HepG2 (cell line): ENCODE results near the gene IRF2. TPM values are rescaled to one million over a fixed set of nuclear protein-coding genes. Genes with fewer than 3 reads are reported as not detected.

ENCODE experiments used
- ATAC-seq: fragments of 200-7000 bp; cut with Tn5 transposase; 3 replicates; pipeline ENCODE4 v1.9.1; 2020; ENCODE audit warnings: mild to moderate bottlenecking, moderate library complexity
- BruUV-seq: library from RNA; stranded (reverse); fragments of 400-500 nt; replicated peaks from 2 replicates; lab custom pipeline; 2021; lab: Mats Ljungman, UMichigan
- CTCF ChIA-PET: fragments of 300-600 bp; formaldehyde crosslinking; extraction: SDS; loops from one replicate; lab custom pipeline; 2021; ENCODE audit warnings: low total read pairs, inconsistent platforms, low intra/inter-chr PET ratio; lab: Yijun Ruan, JAX
- POLR2A ChIA-PET: fragments of 350-600 bp; sonication (Branson Sonifier 250); formaldehyde crosslinking; loops from one replicate; lab custom pipeline; 2020; ENCODE audit warnings: antibody characterized with exemption, inconsistent platforms; lab: Yijun Ruan, JAX
- DNase-seq: peaks from one replicate; pipeline ENCODE4 v3.0.0-alpha.2; 2015; ENCODE audit warnings: low spot score
- FAIRE-seq: peaks from 3 replicates; lab custom pipeline; 2011; peaks lifted over from hg19 to GRCh38; lab: Jason Lieb, UNC
- H2AFZ ChIP-seq: one replicate; pipeline ENCODE4 v1.6.1; 2011; ENCODE audit warnings: low read length, inconsistent platforms
- H3K27ac ChIP-seq: fragments of 300-600 bp; 3 replicates; pipeline ENCODE4 v1.8.0; 2011; ENCODE audit warnings: mixed run types, mild to moderate bottlenecking, mixed read lengths, low read length, inconsistent platforms; ENCODE audit not compliant: insufficient read depth; ENCODE audit errors: extremely low read length
- H3K27me3 ChIP-seq, 2 experiments: fragments of 200-600 bp in 1 of 2; 2 replicates in 1 of 2; 3 replicates in 1 of 2; pipeline versions ENCODE4 v1.6.0 to v1.8.0; 2011; ENCODE audit warnings: low read length in 2 of 2, mild to moderate bottlenecking in 2 of 2, moderate library complexity in 2 of 2, inconsistent platforms in 1 of 2; ENCODE audit not compliant: insufficient read depth in 2 of 2, control insufficient read depth in 1 of 2
- H3K36me3 ChIP-seq, 2 experiments: fragments of 200-600 bp in 1 of 2; replicated peaks in 1 of 2; 2 replicates in 1 of 2; 3 replicates in 1 of 2; pipeline versions ENCODE4 v1.5.1 to v1.8.0; 2011; ENCODE audit warnings: low read length in 2 of 2, inconsistent platforms in 1 of 2; ENCODE audit not compliant: insufficient read depth in 2 of 2, control insufficient read depth in 1 of 2
- H3K4me1 ChIP-seq: 2 replicates; pipeline ENCODE4 v1.5.1; 2012; ENCODE audit warnings: low read length, inconsistent platforms; ENCODE audit not compliant: insufficient read depth
- H3K4me2 ChIP-seq: 2 replicates; pipeline ENCODE4 v1.6.0; 2011; ENCODE audit warnings: low read depth, low read length, inconsistent platforms
- H3K4me3 ChIP-seq, 3 experiments: fragments of 200-600 bp in 1 of 3; sonication (generic), shearing (Covaris generic) in 1 of 3; replicated peaks in 1 of 3; 2 replicates each; pipeline ENCODE4 v1.5.1; 2011 to 2016; ENCODE audit warnings: low read length in 3 of 3, inconsistent platforms in 2 of 3, low read depth in 2 of 3, mild to moderate bottlenecking in 2 of 3, control low read depth in 1 of 3, mixed read lengths in 1 of 3; ENCODE audit not compliant: insufficient read depth in 1 of 3
- H3K79me2 ChIP-seq: one replicate; pipeline ENCODE4 v1.6.1; 2011; ENCODE audit warnings: low read length, inconsistent platforms; ENCODE audit not compliant: insufficient read depth
- H3K9ac ChIP-seq: 2 replicates; pipeline ENCODE4 v1.6.0; 2011; ENCODE audit warnings: mild to moderate bottlenecking, low read depth, low read length, inconsistent platforms; ENCODE audit not compliant: insufficient read depth
- H3K9me3 ChIP-seq: 2 replicates; pipeline ENCODE4 v1.5.1; 2012; ENCODE audit warnings: mild to moderate bottlenecking, low read length
- H4K20me1 ChIP-seq: 2 replicates; pipeline ENCODE4 v1.6.0; 2011; ENCODE audit warnings: inconsistent platforms, mild to moderate bottlenecking, low read length, moderate library complexity; ENCODE audit not compliant: insufficient read depth
- ATF2 ChIP-seq: sonication (generic); formaldehyde crosslinking; IDR thresholded peaks from 2 replicates; pipeline ENCODE4 v1.4.0; 2020; ENCODE audit warnings: missing genetic modification reagents
- EEA1 ChIP-seq: sonication (generic); formaldehyde crosslinking; IDR thresholded peaks from 2 replicates; pipeline ENCODE4 v1.5.1; 2020; ENCODE audit warnings: mild to moderate bottlenecking, missing genetic modification reagents, borderline replicate concordance
- GATA4 ChIP-seq: sonication (generic); IDR thresholded peaks from 2 replicates; pipeline ENCODE4 v1.6.1; 2016; ENCODE audit warnings: antibody characterized with exemption, low read depth, borderline replicate concordance
- GPBP1L1 ChIP-seq: sonication (generic); formaldehyde crosslinking; IDR thresholded peaks from 2 replicates; pipeline ENCODE4 v1.5.0; 2020; ENCODE audit warnings: mild to moderate bottlenecking, missing genetic modification reagents
- HHEX ChIP-seq: IDR thresholded peaks from 2 replicates; pipeline ENCODE4 v1.6.1; 2016; ENCODE audit warnings: control low read depth
- MAX ChIP-seq: IDR thresholded peaks from 2 replicates; pipeline ENCODE4 v1.6.1; 2012; ENCODE audit warnings: inconsistent platforms
- MEIS2 ChIP-seq: sonication (generic); formaldehyde crosslinking; IDR thresholded peaks from 2 replicates; pipeline ENCODE4 v1.9.0; 2021; ENCODE audit warnings: mild to moderate bottlenecking, missing genetic modification reagents
- MIXL1 ChIP-seq: IDR thresholded peaks from 2 replicates; pipeline ENCODE4 v1.6.1; 2016
- MXI1 ChIP-seq: IDR thresholded peaks from 3 replicates; pipeline ENCODE4 v1.6.1; 2012; ENCODE audit warnings: low read depth, low read length, inconsistent platforms, borderline replicate concordance
- NFIC ChIP-seq: IDR thresholded peaks from 2 replicates; pipeline ENCODE4 v1.6.1; 2012; ENCODE audit warnings: mild to moderate bottlenecking, low read length, inconsistent platforms
- NR2F2 ChIP-seq: IDR thresholded peaks from 2 replicates; pipeline ENCODE4 v1.6.1; 2012; ENCODE audit warnings: low read depth, inconsistent platforms, borderline replicate concordance
- TBP ChIP-seq: sonication (generic); formaldehyde crosslinking; IDR thresholded peaks from 2 replicates; pipeline ENCODE4 v1.5.0; 2020; ENCODE audit warnings: missing genetic modification reagents
- THAP11 ChIP-seq: IDR thresholded peaks from 2 replicates; pipeline ENCODE4 v1.6.1; 2016; ENCODE audit warnings: missing biosample characterization, missing genetic modification reagents
- THAP8 ChIP-seq: sonication (generic); formaldehyde crosslinking; IDR thresholded peaks from 2 replicates; pipeline ENCODE4 v1.5.1; 2020; ENCODE audit warnings: missing genetic modification reagents, mild to moderate bottlenecking, borderline replicate concordance
- U2AF2 ChIP-seq: fragments of 200-400 bp; formaldehyde crosslinking; IDR thresholded peaks from 2 replicates; pipeline ENCODE4 v1.6.1; 2017; ENCODE audit warnings: low read depth, mild to moderate bottlenecking, low read length
- ZNF687 ChIP-seq: sonication (generic); formaldehyde crosslinking; IDR thresholded peaks from 2 replicates; pipeline ENCODE4 v1.5.1; 2020; ENCODE audit warnings: mild to moderate bottlenecking, missing genetic modification reagents, moderate library complexity
- ZZZ3 ChIP-seq: sonication (generic); formaldehyde crosslinking; IDR thresholded peaks from 2 replicates; pipeline ENCODE4 v1.4.0; 2020; ENCODE audit warnings: missing genetic modification reagents, mild to moderate bottlenecking, borderline replicate concordance
- WGBS: methylation state at CpG from one replicate; pipeline ENCODE4 v1.1.6; 2017; ENCODE audit warnings: low lambda C conversion rate; 5-methylcytosine and 5-hydroxymethylcytosine counted together
- in situ Hi-C: cut with HindIII; loops from 2 replicates; pipeline ENCODE4 v1.10.0; 2017; ENCODE audit warnings: low pct_unique_long_range_greater_than_20kb; ENCODE audit not compliant: extremely low pct_ligation_motif_present
- intact Hi-C: fragments of 100-400 bp; cut with micrococcal nuclease; formaldehyde crosslinking; loops from one replicate; pipeline ENCODE4 v1.10.0; 2022; ENCODE audit not compliant: unreplicated experiment
- polyA plus RNA-seq, 8 experiments: library from polyadenylated mRNA; depleted of rRNA in 3 of 8; stranded (reverse) in 7 of 8; unstranded in 1 of 8; fragments of >200 nt; fragmentation: Illumina TruSeq in 4 of 8; extraction: Trizol in 4 of 8; gene quantifications; 2 replicates each; pipeline versions ENCODE4 v1.2.1 to v1.2.3, GENCODE V29; 2011 to 2016; ENCODE audit warnings: low read depth in 4 of 8, missing spikeins in 1 of 8, mixed read lengths in 1 of 8; ENCODE audit not compliant: insufficient read depth in 1 of 8
- total RNA-seq, 5 experiments: library from RNA; depleted of rRNA; stranded (reverse); fragments of >200 nt; fragmentation: Illumina TruSeq; extraction: Trizol; gene quantifications; 2 replicates each; pipeline ENCODE4 v1.2.3, GENCODE V29; 2016; ENCODE audit warnings: low read depth in 1 of 5

The IRF2 gene
- total and polyA plus RNA-seq, 2 of the 13 experiments (the other 11 are each of a cell fraction or from before 2014, with no cell fraction given), result 15.5 to 28.8 TPM

- ChIA-PET CTCF (no interaction called here), POLR2A (interaction anchor here (0.6 to 1.6 kb wide), 4 partner anchors 7 to 57 kb away, joined by 3 to 4 read pairs (median 3); no protein-coding TSS in a partner anchor)
- WGBS, result 90% methylated on average over 8 of the region's 8 CpGs
- no peak for ATAC-seq
- no peak overlapping the region for H2AFZ ChIP-seq
- peaks cover 68% of the 10 kb centered on the region for H3K4me1 ChIP-seq
- no peaks in the 10 kb centered on the region for H4K20me1 ChIP-seq
- H3K27me3 ChIP-seq, result no peaks in the 10 kb centered on the region
- DNase-seq, result no peak
- no peaks in the 10 kb centered on the region for H3K9me3 ChIP-seq
- FAIRE-seq, result no peak
- H3K4me2 ChIP-seq, result no peak overlapping the region
- H3K79me2 ChIP-seq, result no peaks in the 10 kb centered on the region
- no TSS peak for BruUV-seq
- no peaks in the 10 kb centered on the region for H3K36me3 ChIP-seq
- no peak overlapping the region for H3K27ac ChIP-seq
- intact Hi-C loops, result loop anchor here (5.0 kb wide), 3 partner anchors 58 to 127 kb away; partner anchors contain the start of gene IRF2
- in situ Hi-C loops, result no loop called here
- no peak overlapping the region for H3K4me3 ChIP-seq
- H3K9ac ChIP-seq, result no peak overlapping the region
- TF ChIP-seq MEIS2 (CRISPR knock-in tag) (no peak), THAP8 (no peak), ZNF687 (CRISPR knock-in tag) (peak; percentile 13; the same call in 1 of the 2 replicates), NFIC (no peak), U2AF2 (no peak), MIXL1 (CRISPR knock-in tag) (no peak), TBP (CRISPR knock-in tag) (no peak), MAX (0 out of 2 replicates have a peak, but pooled peaks have one; percentile 6), ATF2 (CRISPR knock-in tag) (no peak), EEA1 (no peak), NR2F2 (no peak), HHEX (CRISPR knock-in tag) (no peak), MXI1 (no peak), THAP11 (CRISPR knock-in tag) (peak; percentile 3; the same call in 1 of the 2 replicates), GATA4 (no peak), ZZZ3 (CRISPR knock-in tag) (no peak), GPBP1L1 (CRISPR knock-in tag) (no peak)
Observed at GRCh38 chr4:184344899-184345572, 129.3 kb downstream of the IRF2 start.
